H1 (cell line): ENCODE data around the gene TTC32. TPM values are rescaled to one million over a fixed set of nuclear protein-coding genes. Genes with fewer than 3 reads are reported as not detected.

ENCODE experiments used
- ASH2L ChIP-seq: fragments of 200-600, 300-600 bp; sonication (generic); IDR thresholded peaks from one replicate; pipeline ENCODE4 v1.7.1; 2017; ENCODE audit warnings: low read length
- CBX5 ChIP-seq: fragments of 300-800, 300-1000 bp; sonication (generic); IDR thresholded peaks from 2 replicates; pipeline ENCODE4 v1.7.1; 2016; ENCODE audit warnings: antibody characterized with exemption, low read length, low read depth
- CREB1 ChIP-seq: IDR thresholded peaks from 2 replicates; pipeline ENCODE4 v1.6.1; 2012; ENCODE audit warnings: inconsistent platforms
- GABPA ChIP-seq: IDR thresholded peaks from 2 replicates; pipeline ENCODE4 v1.6.1; 2011; ENCODE audit warnings: mild to moderate bottlenecking, low read length, moderate library complexity, borderline replicate concordance; ENCODE audit not compliant: insufficient read depth
- JUN ChIP-seq: IDR thresholded peaks from 2 replicates; pipeline ENCODE4 v1.6.1; 2011; ENCODE audit warnings: low read depth, mild to moderate bottlenecking, improper control_type of control experiment, low read length
- KDM1A ChIP-seq: fragments of 200-600, 300-600 bp; sonication (generic); IDR thresholded peaks from 2 replicates; pipeline ENCODE4 v1.7.1; 2016; ENCODE audit warnings: mild to moderate bottlenecking, low read length, borderline replicate concordance
- NANOG ChIP-seq: IDR thresholded peaks from 2 replicates; pipeline ENCODE4 v1.6.1; 2011; ENCODE audit warnings: low read length, low read depth, mild to moderate bottlenecking, inconsistent platforms; ENCODE audit not compliant: insufficient read depth, poor library complexity, severe bottlenecking
- NRF1 ChIP-seq: IDR thresholded peaks from 2 replicates; pipeline ENCODE4 v1.6.1; 2011; ENCODE audit warnings: mild to moderate bottlenecking, low read depth, low read length, improper control_type of control experiment
- PHF8 ChIP-seq: fragments of 200-600 bp; sonication (generic); conservative IDR thresholded peaks from 2 replicates; pipeline ENCODE4 v1.7.1; 2012; ENCODE audit warnings: low read depth, mild to moderate bottlenecking, inconsistent platforms, low read length, moderate library complexity
- POLR2AphosphoS5 ChIP-seq: IDR thresholded peaks from 2 replicates; pipeline ENCODE4 v1.6.1; 2011; ENCODE audit warnings: low read depth, low read length
- POU5F1 ChIP-seq: IDR thresholded peaks from 2 replicates; pipeline ENCODE4 v1.6.1; 2011; ENCODE audit warnings: low read depth, mild to moderate bottlenecking, low read length, moderate library complexity
- RBBP5 ChIP-seq: IDR thresholded peaks from 2 replicates; pipeline ENCODE4 v1.7.1; 2012; ENCODE audit warnings: low read depth, mild to moderate bottlenecking, inconsistent platforms, low read length, moderate library complexity, borderline replicate concordance
- RNF2 ChIP-seq: fragments of 200-900, 300-1000 bp; sonication (generic); IDR thresholded peaks from 2 replicates; pipeline ENCODE4 v1.7.1; 2016; ENCODE audit warnings: borderline replicate concordance, low read depth, mild to moderate bottlenecking, antibody characterized with exemption, low read length; ENCODE audit not compliant: poor library complexity, severe bottlenecking; ENCODE audit errors: missing control alignments
- RXRA ChIP-seq: IDR thresholded peaks from 2 replicates; pipeline ENCODE4 v1.6.1; 2011; ENCODE audit warnings: low read depth, mild to moderate bottlenecking, low read length, moderate library complexity; ENCODE audit not compliant: insufficient read depth
- SAP30 ChIP-seq: fragments of 300-600 bp; sonication (generic); IDR thresholded peaks from 2 replicates; pipeline ENCODE4 v1.7.1; 2012; ENCODE audit warnings: low read length, moderate library complexity, mild to moderate bottlenecking, inconsistent platforms; ENCODE audit not compliant: insufficient read depth, insufficient replicate concordance
- SIRT6 ChIP-seq: IDR thresholded peaks from one replicate; pipeline ENCODE4 v1.7.1; 2012; ENCODE audit warnings: low read length, inconsistent platforms
- SIX5 ChIP-seq: IDR thresholded peaks from 2 replicates; pipeline ENCODE4 v1.6.1; 2011; ENCODE audit warnings: mild to moderate bottlenecking, low read depth, low read length
- ZNF274 ChIP-seq: IDR thresholded peaks from 2 replicates; pipeline ENCODE4 v1.7.0; 2012; ENCODE audit warnings: low read length, borderline replicate concordance; ENCODE audit errors: extremely low read depth
- polyA plus RNA-seq, 7 experiments: library from polyadenylated mRNA; depleted of rRNA in 3 of 7; stranded (reverse) in 5 of 7; unstranded in 2 of 7; fragments of >200 nt in 5 of 7; fragments of 200-250 nt in 2 of 7; gene quantifications; 1 replicate in 5 of 7; 2 replicates in 1 of 7; 4 replicates in 1 of 7; pipeline versions ENCODE4 v1.2.1 to v1.2.3, GENCODE V29; 2011 to 2013; ENCODE audit warnings: missing spikeins in 2 of 7, mixed read lengths in 2 of 7
- total RNA-seq: library from RNA; stranded (reverse); fragmentation: NEBNext Ultra II Directional; extraction: Animal tissue kit (Norgen Biotek cat#: 25700); gene quantifications from 2 replicates; pipeline ENCODE4 v1.2.1, GENCODE V29; 2021
- TF ChIP-seq, protein P1 (sequence below): IDR thresholded peaks from 2 replicates; pipeline ENCODE4 v1.6.1; 2011; ENCODE audit warnings: low read depth, mild to moderate bottlenecking, low read length; ENCODE audit not compliant: insufficient read depth
- TF ChIP-seq, protein P2 (sequence below), 3 experiments: IDR thresholded peaks; 1 replicate in 2 of 3; 2 replicates in 1 of 3; pipeline versions ENCODE4 v1.5.1 to v1.6.1; 2011; ENCODE audit warnings: low read length in 3 of 3, mild to moderate bottlenecking in 3 of 3, inconsistent platforms in 2 of 3, low read depth in 1 of 3, moderate library complexity in 1 of 3; ENCODE audit not compliant: insufficient read depth in 1 of 3; ENCODE audit errors: control extremely low read depth in 1 of 3

TTC32 gene
- total and polyA plus RNA-seq, 2 of the 8 experiments (the other 6 are each of a cell fraction or from before 2014, with no cell fraction given): 6.8 to 8.7 TPM

GRCh38 chr2:19863303-19864041 lies 38.3 kb downstream of the TTC32 start (continued):
- TF ChIP-seq, protein P1, sequence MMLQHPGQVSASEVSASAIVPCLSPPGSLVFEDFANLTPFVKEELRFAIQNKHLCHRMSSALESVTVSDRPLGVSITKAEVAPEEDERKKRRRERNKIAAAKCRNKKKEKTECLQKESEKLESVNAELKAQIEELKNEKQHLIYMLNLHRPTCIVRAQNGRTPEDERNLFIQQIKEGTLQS: 0 out of 2 replicates have a peak, but pooled peaks have one; percentile 10
- TF ChIP-seq PHF8 (0 out of 2 replicates have a peak, but pooled peaks have one; percentile 31), ZNF274 (no peak), POU5F1 (no peak), GABPA (no peak), RNF2 (no peak), SIRT6 (no peak), ASH2L (peak; percentile 77), NANOG (peak; percentile 39), SIX5 (no peak), KDM1A (peak; percentile 74), CREB1 (no peak), RBBP5 (no peak), CBX5 (no peak), NRF1 (0 out of 2 replicates have a peak, but pooled peaks have one; percentile 11), SAP30 (no peak), POLR2AphosphoS5 (peak; percentile 16; the same call in 1 of the 2 replicates), RXRA (no peak), JUN (no peak)
- TF ChIP-seq, protein P2, sequence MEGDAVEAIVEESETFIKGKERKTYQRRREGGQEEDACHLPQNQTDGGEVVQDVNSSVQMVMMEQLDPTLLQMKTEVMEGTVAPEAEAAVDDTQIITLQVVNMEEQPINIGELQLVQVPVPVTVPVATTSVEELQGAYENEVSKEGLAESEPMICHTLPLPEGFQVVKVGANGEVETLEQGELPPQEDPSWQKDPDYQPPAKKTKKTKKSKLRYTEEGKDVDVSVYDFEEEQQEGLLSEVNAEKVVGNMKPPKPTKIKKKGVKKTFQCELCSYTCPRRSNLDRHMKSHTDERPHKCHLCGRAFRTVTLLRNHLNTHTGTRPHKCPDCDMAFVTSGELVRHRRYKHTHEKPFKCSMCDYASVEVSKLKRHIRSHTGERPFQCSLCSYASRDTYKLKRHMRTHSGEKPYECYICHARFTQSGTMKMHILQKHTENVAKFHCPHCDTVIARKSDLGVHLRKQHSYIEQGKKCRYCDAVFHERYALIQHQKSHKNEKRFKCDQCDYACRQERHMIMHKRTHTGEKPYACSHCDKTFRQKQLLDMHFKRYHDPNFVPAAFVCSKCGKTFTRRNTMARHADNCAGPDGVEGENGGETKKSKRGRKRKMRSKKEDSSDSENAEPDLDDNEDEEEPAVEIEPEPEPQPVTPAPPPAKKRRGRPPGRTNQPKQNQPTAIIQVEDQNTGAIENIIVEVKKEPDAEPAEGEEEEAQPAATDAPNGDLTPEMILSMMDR (IDR thresholded peaks at IDR 0.05; ENCODE audit: control extremely low read depth in 1 of 3, insufficient read depth in 1 of 3, low read depth in 1 of 3, low read length in 3 of 3): peak; percentile 80 to 95 (median 91)
